B cell (primary cell): ENCODE results near the gene UAP1L1.

Experiments
- CTCF ChIP-seq: fragments of 200-600 bp; IDR thresholded peaks from one replicate; pipeline ENCODE4 v1.8.0; 2022; ENCODE audit warnings: antibody characterized with exemption, mild to moderate bottlenecking
- EZH2 ChIP-seq: IDR thresholded peaks from 2 replicates; pipeline ENCODE4 v1.6.1; 2012; ENCODE audit warnings: borderline replicate concordance, low read depth, mild to moderate bottlenecking, moderate library complexity, low read length; ENCODE audit not compliant: insufficient read depth, poor library complexity, severe bottlenecking

GRCh38 chr9:137077758-137078693 lies 709 bp downstream of the UAP1L1 start:
- TF ChIP-seq CTCF (no peak), EZH2 (no peak)
